HG03175 (cell line): Measurements from ENCODE around the gene PRXL2C.
"Not testable (repeated sequence)": the region's sequence is repeated elsewhere in the genome, so short reads cannot be mapped to it uniquely, and the experiment has no call there.

Experiments used
- ATAC-seq: cut with Tn5 transposase; IDR thresholded peaks from one replicate; pipeline ENCODE4 v1.9.1; 2021; ENCODE audit warnings: mild to moderate bottlenecking, moderate library complexity; ENCODE audit not compliant: unreplicated experiment

Gene PRXL2C

DNA sequence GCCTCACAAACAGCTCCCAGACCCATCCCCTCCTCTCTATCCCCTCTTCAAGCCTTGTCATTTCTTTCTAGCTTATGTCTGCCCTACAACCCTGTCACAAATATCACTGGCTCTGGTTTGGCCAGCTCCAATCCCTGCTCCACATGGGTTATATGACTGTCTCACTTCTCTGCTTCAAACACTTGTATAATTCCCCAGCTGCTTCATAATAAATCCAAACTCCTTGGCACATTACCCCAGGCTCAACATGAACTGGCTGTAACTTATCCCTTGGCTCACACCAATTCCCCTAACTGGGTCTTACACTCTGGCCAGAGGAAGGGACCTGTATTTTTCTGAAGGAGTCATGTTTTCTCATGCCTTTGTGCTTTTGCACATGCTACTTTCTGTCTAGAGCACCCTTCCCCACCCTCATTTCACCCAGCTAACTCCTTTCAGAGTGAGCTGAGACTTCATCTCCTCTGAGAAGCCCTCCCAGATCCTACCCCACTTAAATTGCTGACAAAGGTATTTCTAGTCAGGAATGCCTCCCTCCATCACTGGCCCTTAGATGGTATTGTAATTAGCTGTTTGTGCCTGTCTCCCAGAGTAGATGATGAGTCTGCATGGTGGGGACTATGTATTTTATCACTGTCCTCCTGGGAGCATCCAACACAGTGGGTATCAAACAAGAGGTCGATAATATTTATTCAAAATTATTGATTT, 5.3 kb downstream of the PRXL2C start:
- ATAC-seq = no peak

DNA sequence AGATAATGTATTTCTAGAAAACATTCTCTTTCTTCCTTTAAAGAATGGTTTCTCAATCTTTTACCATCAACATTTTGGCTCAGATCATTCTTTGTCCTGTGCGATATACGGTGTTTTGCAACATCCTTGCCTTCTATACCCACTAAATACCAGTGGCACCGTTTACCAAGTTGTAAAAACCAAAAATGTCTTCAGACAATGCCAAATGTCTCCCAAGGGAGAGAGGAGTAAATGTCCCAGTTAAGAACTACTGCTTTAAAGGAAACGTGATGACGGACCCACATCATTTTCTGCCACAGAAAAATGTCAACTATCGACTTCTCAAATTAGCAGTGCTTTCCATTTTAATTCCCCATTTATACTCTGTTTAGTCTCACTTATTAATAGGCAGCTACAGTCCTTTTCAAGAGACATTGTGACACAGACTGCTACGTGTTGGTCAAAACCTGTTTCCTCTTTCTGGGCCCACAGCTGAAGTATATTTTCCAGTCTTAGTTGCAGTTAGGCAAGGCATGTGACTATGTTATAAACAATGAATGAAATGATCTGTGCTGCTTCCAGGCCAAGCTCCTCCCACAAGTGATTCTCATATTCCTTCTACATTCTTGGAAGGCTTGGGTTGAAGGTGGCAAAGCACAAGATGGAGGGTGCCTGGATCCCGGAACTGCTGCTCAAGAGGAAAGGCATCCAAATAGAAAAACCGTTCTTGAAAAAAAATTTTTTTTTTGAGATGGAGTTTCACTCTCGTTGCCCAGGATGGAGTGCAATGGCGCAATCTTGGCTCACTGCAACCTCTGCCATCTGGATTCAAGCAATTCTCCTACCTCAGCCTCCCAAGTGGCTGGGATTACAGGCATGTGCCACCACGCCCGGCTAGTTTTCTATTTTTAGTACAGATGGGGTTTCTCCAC, 8.8 kb downstream of the PRXL2C start:
- ATAC-seq = no peak

GRCh38 chr9:96644137-96644536, 11.0 kb downstream of the PRXL2C start:
- no peak for ATAC-seq

GRCh38 chr9:96641514-96641913, 13.6 kb downstream of the PRXL2C start:
- no peak for ATAC-seq

DNA sequence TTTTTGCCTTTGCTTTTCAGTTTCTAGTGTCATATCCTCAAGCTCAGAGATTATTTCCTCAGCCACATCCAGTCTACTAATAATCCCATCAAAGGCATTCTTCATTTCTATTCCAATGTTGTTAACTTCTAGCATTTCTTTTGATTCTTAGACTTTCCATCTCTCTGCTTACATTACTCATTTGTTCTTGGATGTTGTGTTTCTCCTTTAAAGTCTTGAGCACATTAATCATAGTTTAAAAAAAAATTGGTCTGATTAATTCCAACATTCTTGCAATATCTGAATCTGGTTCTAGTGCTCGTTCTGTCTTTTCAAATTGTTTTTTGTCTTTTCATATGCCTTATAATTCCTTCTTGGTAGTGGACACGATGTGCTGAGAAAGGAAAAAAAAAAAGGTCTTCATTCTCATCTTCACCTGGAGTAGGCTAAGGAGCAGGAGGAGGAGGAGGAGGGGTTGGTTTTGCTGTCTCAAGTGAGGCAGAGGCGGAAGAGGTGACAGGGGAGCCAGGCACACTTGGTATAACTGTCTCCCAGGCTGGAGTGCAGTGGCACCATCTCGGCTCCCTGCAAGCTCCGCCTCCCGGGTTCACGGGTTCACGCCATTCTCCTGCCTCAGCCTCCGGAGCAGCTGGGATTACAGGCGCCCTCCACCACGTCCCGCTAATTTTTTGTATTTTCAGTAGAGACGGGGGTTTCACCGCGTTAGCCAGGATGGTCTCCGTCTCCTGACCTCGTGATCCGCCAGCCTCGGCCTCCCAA, 16.3 kb downstream of the PRXL2C start:
- no peak for ATAC-seq

DNA sequence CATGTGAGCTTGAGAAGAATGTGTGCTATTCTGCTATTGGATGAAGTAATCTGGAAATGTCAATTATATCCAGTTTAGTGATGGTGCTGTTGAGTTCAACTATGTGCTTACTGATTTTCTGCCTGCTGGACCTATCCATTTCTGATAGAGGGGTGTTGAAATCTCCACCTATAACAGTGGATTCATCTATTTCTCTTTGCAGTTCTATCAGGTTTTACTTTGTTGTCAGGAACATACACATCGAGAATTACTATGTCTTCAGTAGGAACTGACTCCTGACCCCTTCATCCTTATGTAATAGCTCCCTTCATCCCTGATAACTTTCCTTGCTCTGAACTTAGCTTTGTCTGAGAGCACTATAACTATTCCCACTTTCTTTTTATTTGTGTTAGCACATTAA, 18.7 kb downstream of the PRXL2C start:
- ATAC-seq = no peak

GRCh38 chr9:96633579-96633978, 21.5 kb downstream of the PRXL2C start:
- ATAC-seq = not testable (repeated sequence)

- ATAC-seq = no peak
These were observed 28.2 kb downstream of the PRXL2C start for GRCh38 chr9:96626912-96627311.

GRCh38 chr9:96621618-96622017, 33.5 kb downstream of the PRXL2C start:
- ATAC-seq = no peak

DNA sequence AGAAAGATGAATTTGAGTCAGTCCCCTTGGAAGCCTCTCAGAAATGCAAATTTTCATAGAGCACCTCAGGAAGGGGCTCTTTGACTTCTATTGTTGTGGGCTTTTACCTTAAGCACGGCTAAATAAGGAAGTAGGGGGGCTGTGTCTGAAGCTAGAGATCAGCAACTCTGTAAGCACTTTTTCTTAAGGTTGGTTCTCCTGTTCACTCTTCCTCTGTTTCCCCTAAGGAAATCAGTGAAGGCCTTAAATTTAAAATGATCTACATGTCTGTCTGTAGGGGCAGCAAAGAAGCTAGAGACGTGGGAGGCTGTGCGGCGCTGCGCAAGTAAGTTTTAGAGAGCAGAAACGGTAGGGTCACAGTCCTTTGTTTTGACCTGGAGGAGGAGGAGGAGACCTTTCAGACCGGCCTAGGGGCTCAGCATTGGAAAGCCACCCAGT, 34.3 kb downstream of the PRXL2C start:
- no peak for ATAC-seq

DNA sequence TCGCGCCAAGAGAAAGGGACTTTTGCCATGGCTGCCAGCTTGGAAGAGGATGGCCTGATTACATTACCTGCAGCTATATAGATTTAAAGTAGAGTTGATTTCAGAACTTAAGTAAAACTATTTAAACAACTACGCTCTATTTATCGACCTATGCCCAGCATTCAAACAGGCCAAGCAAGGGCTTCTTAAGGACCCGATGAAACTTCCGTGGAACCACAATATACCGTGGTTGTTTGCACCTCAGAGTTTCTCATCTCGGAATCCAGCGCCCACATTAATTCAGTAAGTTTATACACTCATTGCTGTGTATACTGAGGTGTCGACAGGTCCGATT, 35.0 kb downstream of the PRXL2C start:
- ATAC-seq = no peak

- peak; percentile 56 for ATAC-seq
These were observed 35.5 kb downstream of the PRXL2C start, which contains the start of gene CDC14B for GRCh38 chr9:96619491-96620180. CDC14B (minus strand) TSS chr9:96619843; CDS start chr9:96619378, 465 bp downstream.

- ATAC-seq = no peak
These were observed 36.0 kb downstream of the PRXL2C start for GRCh38 chr9:96619124-96619465.

GRCh38 chr9:96618209-96619123, 36.7 kb downstream of the PRXL2C start:
- no peak for ATAC-seq

DNA sequence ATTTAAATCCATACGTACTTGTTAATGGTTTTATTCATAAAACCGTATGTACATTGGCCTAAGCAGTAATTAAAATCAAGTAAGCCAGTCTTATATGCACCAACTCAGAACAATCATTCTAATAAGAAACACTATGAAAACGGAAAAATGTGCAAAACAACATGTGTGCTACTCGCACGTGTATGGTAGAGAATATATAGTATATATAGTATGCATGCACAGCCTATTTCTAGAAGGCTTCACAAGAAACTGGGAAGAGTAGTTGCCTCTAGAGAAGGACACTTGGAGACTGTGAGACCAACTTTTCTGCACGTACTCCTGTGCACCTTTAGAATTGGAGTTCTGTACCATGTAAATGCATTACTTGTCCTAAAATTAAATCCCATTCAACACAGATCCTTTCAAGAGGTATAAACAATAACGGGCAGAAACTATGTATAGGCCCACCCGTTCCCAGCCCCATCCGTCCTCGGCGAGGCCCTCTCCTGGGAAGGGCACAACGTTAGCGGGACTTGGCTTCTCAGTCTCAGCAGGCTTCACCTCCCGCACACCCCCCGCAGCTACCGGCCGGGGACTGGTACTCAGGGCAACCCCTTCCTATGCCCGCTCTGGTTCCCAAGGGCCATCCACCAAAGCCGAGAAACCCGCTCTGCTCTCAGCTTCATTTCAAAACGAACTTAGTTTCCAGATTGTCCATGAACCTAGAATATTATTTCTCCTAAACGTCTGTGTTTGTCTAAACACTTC, 37.5 kb downstream of the PRXL2C start:
- no peak for ATAC-seq

- ATAC-seq = no peak
These were observed 38.2 kb downstream of the PRXL2C start for GRCh38 chr9:96616817-96617438.

DNA sequence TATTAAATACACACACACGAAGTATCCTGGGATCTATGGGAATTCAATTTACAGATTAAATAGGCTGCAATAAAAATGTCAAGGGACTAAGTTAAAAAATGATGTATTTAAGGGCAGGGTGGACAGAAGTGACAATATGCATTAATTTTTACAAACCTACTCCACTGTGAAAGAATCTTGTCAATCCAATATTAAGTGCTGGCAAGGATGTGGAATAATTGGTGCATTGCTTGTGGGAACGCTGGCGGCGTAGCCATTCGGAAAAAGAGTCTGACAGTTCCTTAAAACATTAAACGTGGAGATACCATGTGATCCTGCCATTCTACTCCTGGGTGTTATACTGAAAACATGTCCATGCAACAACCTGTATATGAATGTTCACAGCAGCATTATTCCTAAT, 39.7 kb downstream of the PRXL2C start:
- no peak for ATAC-seq

DNA sequence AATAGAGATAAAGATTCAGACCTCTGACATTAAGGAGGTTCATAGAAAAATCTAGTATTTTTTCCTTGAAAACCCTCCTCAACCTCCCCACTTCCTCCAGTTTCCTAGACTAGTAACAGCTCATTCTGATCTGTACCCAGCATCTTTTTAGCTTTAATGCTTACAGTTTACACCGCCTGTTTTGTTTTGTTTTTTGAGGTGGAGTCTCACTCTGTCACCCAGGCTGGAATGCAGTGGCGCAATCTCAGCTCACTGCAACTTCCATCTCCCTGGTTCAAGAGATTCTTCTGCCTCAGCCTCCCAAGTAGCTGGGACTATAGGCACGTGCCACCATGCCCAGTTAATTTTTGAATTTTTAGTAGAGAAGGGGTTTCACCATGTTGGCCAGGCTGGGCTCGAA, 40.5 kb downstream of the PRXL2C start:
- ATAC-seq = not testable (repeated sequence)
